ENCODE measurements around the gene ERMP1. TPM values are rescaled to one million over a fixed set of nuclear protein-coding genes. Genes with fewer than 3 reads are reported as not detected.
"Not testable (repeated sequence)": the region's sequence is repeated elsewhere in the genome, so short reads cannot be mapped to it uniquely, and the experiment has no call there.

Gene ERMP1
- total RNA-seq, 5 donors from 2014 or later (not counting 1 experiment from before 2014, with no cell fraction given): 12.1 to 23.5 (median 17.7) TPM

DNA sequence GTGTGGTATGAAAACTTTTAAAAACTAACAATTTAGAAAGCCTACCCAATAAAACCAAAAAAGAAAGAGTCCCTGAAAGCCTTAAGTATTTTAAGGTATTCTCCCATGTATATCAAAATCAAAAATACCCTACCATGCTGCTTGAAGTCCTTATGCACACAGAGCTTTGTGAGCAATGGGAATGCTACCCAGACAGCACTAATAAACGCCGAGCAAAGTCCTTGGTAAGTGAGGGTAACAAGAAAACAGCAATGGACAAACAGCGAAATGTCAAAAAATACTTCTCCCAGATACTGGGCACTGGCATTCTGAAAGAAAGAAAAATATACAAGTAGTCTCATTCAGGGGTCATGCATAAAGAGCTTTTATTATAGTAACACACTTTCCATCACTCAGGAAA is 27.4 kb downstream of the ERMP1 start:
- DNase-seq (no peak), ATAC-seq (replicated peaks in 1 of 4) (no peak)
- Histone ChIP-seq H3K4me1 (ENCODE audit: control insufficient read depth in 1 of 2, extremely low read depth in 1 of 2, insufficient read depth in 2 of 2, low read length in 2 of 2) (no peaks in the 10 kb centered on the region), H3K9me3 (no peaks in the 10 kb centered on the region), H3K27me3 (replicated peaks in 1 of 2; ENCODE audit: control insufficient read depth in 2 of 2, extremely low read depth in 1 of 2, insufficient read depth in 2 of 2, low read length in 1 of 2) (no peaks in the 10 kb centered on the region), H3K4me3 (ENCODE audit: control insufficient read depth in 1 of 2, extremely low read depth in 1 of 2, low read length in 1 of 2) (no peak overlapping the region), H3K27ac (ENCODE audit: low read length) (no peak overlapping the region), H3K36me3 (ENCODE audit: control insufficient read depth in 2 of 2, extremely low read depth in 1 of 2, insufficient read depth in 1 of 2, low read length in 1 of 2) (peaks cover 0 to 34% of the 10 kb centered on the region in 2 donors)
- Mint-ChIP-seq H3K27ac (peak overlapping the region in 1 of 2 donors; percentile 12), H3K27me3 (no peaks in the 10 kb centered on the region), H3K36me3 (peaks cover 37% of the 10 kb centered on the region), H3K4me1 (peaks cover 8 to 10% (median 9%) of the 10 kb centered on the region in 3 donors), H3K4me3 (no peak overlapping the region), H3K9me3 (no peaks in the 10 kb centered on the region)
- ChIA-PET CTCF (interaction anchor here in 1 of 2 donors (0.5 kb wide), 1 partner anchor 47 kb away, joined by 3 read pairs; no protein-coding TSS in a partner anchor), POLR2A (no interaction called here)
- WGBS (ENCODE audit: insufficient coverage): no CpG with 5 or more reads among the region's 3 CpGs

DNA sequence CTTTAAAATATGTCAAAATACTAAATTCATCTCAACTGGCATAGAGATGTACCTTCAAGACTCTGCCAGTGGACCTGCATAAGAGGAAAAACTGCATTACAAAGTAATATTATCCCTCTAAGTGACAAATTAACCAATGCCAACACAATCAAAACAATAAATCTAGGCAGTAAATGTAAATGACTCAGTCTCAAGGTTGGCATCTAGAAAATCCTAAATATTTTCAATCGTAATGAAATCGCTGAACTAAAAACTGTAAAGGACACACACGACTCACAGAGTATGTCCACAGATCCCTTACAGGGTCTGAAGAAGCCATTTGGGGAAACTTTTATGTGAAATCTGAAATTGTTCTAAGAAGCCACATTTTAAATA is 31.2 kb downstream of the ERMP1 start:
- ChIA-PET CTCF (no interaction called here), POLR2A (no interaction called here)
- H3K27ac Mint-ChIP-seq: peak overlapping the region in 1 of 2 donors; percentile 25

DNA sequence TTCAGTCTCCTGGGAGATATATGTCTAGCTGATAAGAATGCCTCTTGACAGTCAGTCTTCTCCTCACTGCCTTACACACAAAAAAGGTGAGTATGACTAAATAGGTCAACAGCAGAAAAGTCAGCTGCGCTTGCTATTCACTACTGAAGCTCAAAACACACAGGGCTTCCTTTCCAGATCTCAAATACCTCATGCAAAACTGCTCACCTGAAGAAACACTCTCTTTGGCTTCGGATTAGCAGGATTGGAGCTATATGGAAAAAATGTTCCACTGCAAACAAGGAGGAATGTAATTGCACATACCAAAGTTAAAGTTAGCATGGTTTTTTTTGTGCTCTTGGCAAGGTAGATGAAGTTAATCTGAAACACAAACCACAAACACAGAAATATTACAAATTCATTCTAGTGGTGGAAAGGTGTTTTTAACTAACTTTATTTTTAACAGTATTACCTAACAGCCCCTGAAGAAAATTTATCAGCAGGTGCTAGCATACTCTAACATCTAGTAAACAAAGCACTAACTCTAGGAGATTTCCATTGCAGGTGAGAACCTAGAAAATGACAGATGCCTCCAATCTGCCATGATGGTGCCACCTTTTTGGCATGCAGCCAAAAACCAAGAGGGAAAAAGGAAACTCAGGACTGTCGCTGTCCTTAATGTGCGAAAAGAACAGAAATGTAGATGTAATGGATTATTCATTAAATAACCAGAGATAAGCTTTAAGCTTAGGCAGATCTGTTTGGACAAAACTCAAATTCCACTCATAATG is 31.8 kb downstream of the ERMP1 start:
- DNase-seq (peak in 1 of 35 experiments; percentile 8), ATAC-seq (replicated peaks in 1 of 4) (no peak)
- H3K4me1 ChIP-seq (ENCODE audit: control insufficient read depth in 1 of 2, extremely low read depth in 1 of 2, insufficient read depth in 2 of 2, low read length in 2 of 2): no peaks in the 10 kb centered on the region
- WGBS (ENCODE audit: insufficient coverage): no CpG with 5 or more reads among the region's 4 CpGs
- no peaks in the 10 kb centered on the region for H3K9me3 Mint-ChIP-seq
- H3K36me3 ChIP-seq (ENCODE audit: control insufficient read depth in 2 of 2, extremely low read depth in 1 of 2, insufficient read depth in 1 of 2, low read length in 1 of 2): peaks cover 0 to 28% of the 10 kb centered on the region in 2 donors
- peak overlapping the region; percentile 10 for H3K27ac ChIP-seq (ENCODE audit: low read length)
- ChIA-PET CTCF (interaction anchor here in 1 of 2 donors (0.9 kb wide), 1 partner anchor 32 kb away, joined by 3 read pairs; the partner anchor contains the start of gene ERMP1), POLR2A (no interaction called here)
- no peak overlapping the region for H3K4me3 ChIP-seq (ENCODE audit: control insufficient read depth in 1 of 2, extremely low read depth in 1 of 2, low read length in 1 of 2)
- H3K4me3 Mint-ChIP-seq: no peak overlapping the region
- peaks cover 0 to 17% (median 14%) of the 10 kb centered on the region in 3 donors for H3K4me1 Mint-ChIP-seq
- no peaks in the 10 kb centered on the region for H3K9me3 ChIP-seq
- peak overlapping the region in 1 of 2 donors; percentile 66 for H3K27ac Mint-ChIP-seq
- no peaks in the 10 kb centered on the region for H3K27me3 Mint-ChIP-seq
- peaks cover 31% of the 10 kb centered on the region for H3K36me3 Mint-ChIP-seq
- H3K27me3 ChIP-seq (replicated peaks in 1 of 2; ENCODE audit: control insufficient read depth in 2 of 2, extremely low read depth in 1 of 2, insufficient read depth in 2 of 2, low read length in 1 of 2): no peaks in the 10 kb centered on the region

More for the DNA sequence above, 31.2 kb downstream of the ERMP1 start:
- no peaks in the 10 kb centered on the region for H3K9me3 ChIP-seq
- no peaks in the 10 kb centered on the region for H3K27me3 Mint-ChIP-seq
- no peaks in the 10 kb centered on the region for H3K27me3 ChIP-seq (replicated peaks in 1 of 2; ENCODE audit: control insufficient read depth in 2 of 2, extremely low read depth in 1 of 2, insufficient read depth in 2 of 2, low read length in 1 of 2)
- 96% methylated on average over 3 of the region's 3 CpGs for WGBS (ENCODE audit: insufficient coverage)
- H3K4me3 Mint-ChIP-seq: no peak overlapping the region
- no peak for ATAC-seq (replicated peaks in 1 of 4)
- no peak for DNase-seq
- H3K27ac ChIP-seq (ENCODE audit: low read length): no peak overlapping the region
- H3K4me1 ChIP-seq (ENCODE audit: control insufficient read depth in 1 of 2, extremely low read depth in 1 of 2, insufficient read depth in 2 of 2, low read length in 2 of 2): no peaks in the 10 kb centered on the region
- peaks cover 0 to 31% of the 10 kb centered on the region in 2 donors for H3K36me3 ChIP-seq (ENCODE audit: control insufficient read depth in 2 of 2, extremely low read depth in 1 of 2, insufficient read depth in 1 of 2, low read length in 1 of 2)
- peaks cover 25% of the 10 kb centered on the region for H3K36me3 Mint-ChIP-seq
- H3K4me1 Mint-ChIP-seq: peaks cover 0 to 17% (median 14%) of the 10 kb centered on the region in 3 donors
- no peaks in the 10 kb centered on the region for H3K9me3 Mint-ChIP-seq
- H3K4me3 ChIP-seq (ENCODE audit: control insufficient read depth in 1 of 2, extremely low read depth in 1 of 2, low read length in 1 of 2): no peak overlapping the region

DNA sequence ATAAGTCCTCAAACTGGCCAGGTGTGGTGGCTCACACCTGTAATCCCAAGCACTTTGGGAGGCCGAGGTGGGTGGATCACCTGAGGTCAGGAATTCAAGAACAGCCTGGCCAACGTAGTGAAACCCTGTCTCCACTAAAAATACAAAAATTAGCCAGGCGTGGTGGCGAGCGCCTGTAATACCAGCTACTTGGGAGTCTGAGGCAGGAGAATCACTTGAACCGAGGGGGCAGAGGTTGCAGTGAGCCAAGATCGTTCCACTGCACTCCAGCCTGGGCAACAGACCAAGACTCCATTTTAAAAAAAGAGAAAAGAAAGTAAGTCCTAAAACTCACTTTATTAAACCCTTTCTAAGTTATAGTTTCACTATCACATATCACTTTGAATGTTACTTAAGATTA is 32.5 kb downstream of the ERMP1 start:
- ATAC-seq (replicated peaks in 1 of 4); H3K27ac ChIP-seq (ENCODE audit: low read length); H3K27me3 Mint-ChIP-seq; POLR2A ChIA-PET; H3K27me3 ChIP-seq (replicated peaks in 1 of 2; ENCODE audit: control insufficient read depth in 2 of 2, extremely low read depth in 1 of 2, insufficient read depth in 2 of 2, low read length in 1 of 2); H3K27ac Mint-ChIP-seq; DNase-seq; H3K9me3 Mint-ChIP-seq; H3K4me3 Mint-ChIP-seq; H3K9me3 ChIP-seq; H3K4me1 ChIP-seq (ENCODE audit: control insufficient read depth in 1 of 2, extremely low read depth in 1 of 2, insufficient read depth in 2 of 2, low read length in 2 of 2); H3K4me3 ChIP-seq (ENCODE audit: control insufficient read depth in 1 of 2, extremely low read depth in 1 of 2, low read length in 1 of 2): not testable (repeated sequence)
- Mint-ChIP-seq H3K4me1 (peaks cover 0 to 17% (median 14%) of the 10 kb centered on the region in 3 donors), H3K36me3 (peaks cover 29% of the 10 kb centered on the region)
- peaks cover 0 to 27% of the 10 kb centered on the region in 2 donors for H3K36me3 ChIP-seq (ENCODE audit: control insufficient read depth in 2 of 2, extremely low read depth in 1 of 2, insufficient read depth in 1 of 2, low read length in 1 of 2)
- CTCF ChIA-PET: interaction anchor here in 1 of 2 donors (0.9 kb wide), 1 partner anchor 32 kb away, joined by 3 read pairs; the partner anchor contains the start of gene ERMP1
- 100% methylated on average over 2 of the region's 7 CpGs for WGBS (ENCODE audit: insufficient coverage)

DNA sequence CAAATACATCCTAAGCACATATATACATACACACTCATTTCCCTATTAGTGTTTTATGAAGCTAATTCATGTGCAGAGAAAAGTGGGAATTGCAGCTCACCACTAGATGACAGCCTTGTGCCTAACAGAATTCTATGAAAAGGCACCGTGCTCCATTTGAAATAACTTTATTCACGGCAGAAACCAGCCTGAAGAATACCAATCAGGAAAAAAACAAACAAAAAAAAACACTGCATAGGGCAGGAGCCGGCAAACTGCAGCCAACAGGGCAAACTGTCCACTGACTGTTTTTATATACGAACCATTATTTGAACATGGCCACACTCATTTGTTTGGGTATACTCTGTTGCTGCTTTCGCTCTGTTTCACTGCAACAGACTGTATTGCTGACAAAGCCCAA is 33.6 kb downstream of the ERMP1 start:
- H3K36me3 Mint-ChIP-seq: peaks cover 26% of the 10 kb centered on the region
- ChIA-PET POLR2A (interaction anchor here (0.5 to 0.7 kb wide), 2 partner anchors 255 to 467 kb away, joined by 3 to 4 read pairs; no protein-coding TSS in a partner anchor), CTCF (interaction anchor here (0.7 to 1.1 kb wide), 4 partner anchors 33 to 507 kb away, joined by 3 to 4 read pairs (median 4); partner anchors contain the start of gene ERMP1 (in 1 of the 2))
- no peaks in the 10 kb centered on the region for H3K27me3 ChIP-seq (replicated peaks in 1 of 2; ENCODE audit: control insufficient read depth in 2 of 2, extremely low read depth in 1 of 2, insufficient read depth in 2 of 2, low read length in 1 of 2)
- peaks cover 0 to 18% of the 10 kb centered on the region in 2 donors for H3K36me3 ChIP-seq (ENCODE audit: control insufficient read depth in 2 of 2, extremely low read depth in 1 of 2, insufficient read depth in 1 of 2, low read length in 1 of 2)
- H3K4me1 Mint-ChIP-seq: peaks cover 11 to 26% (median 24%) of the 10 kb centered on the region in 3 donors
- no peak overlapping the region for H3K4me3 Mint-ChIP-seq
- peak in 3 of 35 experiments; percentile 4 to 44 (median 8) for DNase-seq
- H3K27ac Mint-ChIP-seq: peak overlapping the region in 1 of 2 donors; percentile 61
- H3K27me3 Mint-ChIP-seq: no peaks in the 10 kb centered on the region
- no peak overlapping the region for H3K4me3 ChIP-seq (ENCODE audit: control insufficient read depth in 1 of 2, extremely low read depth in 1 of 2, low read length in 1 of 2)
- H3K9me3 ChIP-seq: no peaks in the 10 kb centered on the region
- no peaks in the 10 kb centered on the region for H3K4me1 ChIP-seq (ENCODE audit: control insufficient read depth in 1 of 2, extremely low read depth in 1 of 2, insufficient read depth in 2 of 2, low read length in 2 of 2)
- no peak overlapping the region for H3K27ac ChIP-seq (ENCODE audit: low read length)
- 75% methylated on average over 4 of the region's 5 CpGs for whole genome bisulfite sequencing (ENCODE audit: insufficient coverage)
- H3K9me3 Mint-ChIP-seq: no peaks in the 10 kb centered on the region
- no peak for ATAC-seq (replicated peaks in 1 of 4)

DNA sequence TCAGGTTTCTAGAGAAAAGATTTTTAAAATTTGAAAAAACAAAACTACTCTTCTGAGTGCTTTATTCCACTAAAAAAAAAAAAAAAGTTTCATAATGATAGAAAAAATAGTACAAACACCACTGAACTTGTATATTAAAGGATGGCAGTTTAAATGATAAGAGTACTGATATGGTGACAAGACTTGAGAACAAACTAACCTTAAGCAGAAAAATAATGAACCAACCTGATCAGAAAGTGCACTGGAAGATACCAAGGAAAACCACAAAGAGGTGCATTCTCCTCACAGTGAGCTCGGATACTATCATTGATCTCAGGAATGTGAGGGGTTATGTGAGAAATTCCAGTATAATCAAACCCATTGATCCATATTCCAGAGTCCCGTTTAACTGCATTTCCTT is 34.3 kb downstream of the ERMP1 start:
- ChIA-PET POLR2A (interaction anchor here in 1 of 2 donors (0.7 kb wide), 1 partner anchor 256 kb away, joined by 3 read pairs; no protein-coding TSS in a partner anchor), CTCF (interaction anchor here (0.7 to 1.1 kb wide), 4 partner anchors 34 to 507 kb away, joined by 3 to 4 read pairs (median 4); partner anchors contain the start of gene ERMP1 (in 1 of the 2))
- Mint-ChIP-seq H3K36me3 (peaks cover 24% of the 10 kb centered on the region), H3K4me3 (no peak overlapping the region), H3K27me3 (no peaks in the 10 kb centered on the region), H3K4me1 (peaks cover 18 to 33% (median 32%) of the 10 kb centered on the region in 3 donors), H3K9me3 (no peaks in the 10 kb centered on the region), H3K27ac (peak overlapping the region in 1 of 2 donors; percentile 34)
- peaks cover 0 to 16% of the 10 kb centered on the region in 2 donors for H3K36me3 ChIP-seq (ENCODE audit: control insufficient read depth in 2 of 2, extremely low read depth in 1 of 2, insufficient read depth in 1 of 2, low read length in 1 of 2)
- peaks cover 0 to 3% of the 10 kb centered on the region in 2 experiments for H3K4me1 ChIP-seq (ENCODE audit: control insufficient read depth in 1 of 2, extremely low read depth in 1 of 2, insufficient read depth in 2 of 2, low read length in 2 of 2)
- no CpG with 5 or more reads among the region's 2 CpGs for whole genome bisulfite sequencing (ENCODE audit: insufficient coverage)
- H3K27me3 ChIP-seq (replicated peaks in 1 of 2; ENCODE audit: control insufficient read depth in 2 of 2, extremely low read depth in 1 of 2, insufficient read depth in 2 of 2, low read length in 1 of 2): no peaks in the 10 kb centered on the region
- ATAC-seq (replicated peaks in 1 of 4): no peak
- no peak overlapping the region for H3K27ac ChIP-seq (ENCODE audit: low read length)
- no peaks in the 10 kb centered on the region for H3K9me3 ChIP-seq
- H3K4me3 ChIP-seq (ENCODE audit: control insufficient read depth in 1 of 2, extremely low read depth in 1 of 2, low read length in 1 of 2): no peak overlapping the region
- no peak for DNase-seq

All from T-cell (primary cell).